22Rv1 (cell line): ENCODE data around the gene ZNF787.

Source experiments
- ZFX ChIP-seq: fragments of 450-650 bp; IDR thresholded peaks from 2 replicates; pipeline ENCODE4 v1.6.1; 2017; ENCODE audit warnings: antibody characterized with exemption, borderline replicate concordance
- TF ChIP-seq, protein P1 (sequence below): fragments of 450-650 bp; IDR thresholded peaks from 2 replicates; pipeline ENCODE4 v1.5.1; 2017; ENCODE audit warnings: mild to moderate bottlenecking

DNA sequence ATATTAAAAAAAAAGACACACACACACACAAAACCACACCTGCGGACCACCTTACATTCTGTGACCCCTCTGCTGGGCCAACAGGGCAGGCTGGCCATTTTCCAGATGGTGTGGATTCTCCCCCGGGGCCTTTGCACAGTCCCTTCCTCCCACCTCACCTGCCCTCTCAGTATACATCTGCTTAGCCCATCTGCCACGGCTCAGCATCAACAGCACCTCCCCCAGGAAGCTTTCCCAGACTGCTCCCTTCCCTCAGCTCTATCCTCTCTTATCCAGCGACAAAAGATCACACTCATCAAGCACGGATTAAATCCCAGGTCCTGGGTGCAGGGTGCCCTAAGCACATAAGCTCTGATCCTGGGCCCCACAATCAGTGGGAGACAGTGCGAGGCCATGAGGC lies 4.5 kb downstream of the ZNF787 start:
- TF ChIP-seq, protein P1, sequence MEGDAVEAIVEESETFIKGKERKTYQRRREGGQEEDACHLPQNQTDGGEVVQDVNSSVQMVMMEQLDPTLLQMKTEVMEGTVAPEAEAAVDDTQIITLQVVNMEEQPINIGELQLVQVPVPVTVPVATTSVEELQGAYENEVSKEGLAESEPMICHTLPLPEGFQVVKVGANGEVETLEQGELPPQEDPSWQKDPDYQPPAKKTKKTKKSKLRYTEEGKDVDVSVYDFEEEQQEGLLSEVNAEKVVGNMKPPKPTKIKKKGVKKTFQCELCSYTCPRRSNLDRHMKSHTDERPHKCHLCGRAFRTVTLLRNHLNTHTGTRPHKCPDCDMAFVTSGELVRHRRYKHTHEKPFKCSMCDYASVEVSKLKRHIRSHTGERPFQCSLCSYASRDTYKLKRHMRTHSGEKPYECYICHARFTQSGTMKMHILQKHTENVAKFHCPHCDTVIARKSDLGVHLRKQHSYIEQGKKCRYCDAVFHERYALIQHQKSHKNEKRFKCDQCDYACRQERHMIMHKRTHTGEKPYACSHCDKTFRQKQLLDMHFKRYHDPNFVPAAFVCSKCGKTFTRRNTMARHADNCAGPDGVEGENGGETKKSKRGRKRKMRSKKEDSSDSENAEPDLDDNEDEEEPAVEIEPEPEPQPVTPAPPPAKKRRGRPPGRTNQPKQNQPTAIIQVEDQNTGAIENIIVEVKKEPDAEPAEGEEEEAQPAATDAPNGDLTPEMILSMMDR = no peak
- TF ChIP-seq ZFX = no peak
